Measurements from ENCODE around the gene PRF1. TPM values are rescaled to one million over a fixed set of nuclear protein-coding genes. Genes with fewer than 3 reads are reported as not detected.

Gene PRF1
- total and polyA plus RNA-seq, 12 donors = 0.17 to 4.1 (median 1.6) TPM

GRCh38 chr10:70564901-70565351, 37.6 kb downstream of the PRF1 start:
- H3K27me3 ChIP-seq = no peaks in the 10 kb centered on the region
- no peaks in the 10 kb centered on the region for H3K4me1 ChIP-seq (replicated peaks in 1 of 2)
- H3K36me3 ChIP-seq (replicated peaks in 1 of 2) = no peaks in the 10 kb centered on the region
- no peak overlapping the region for H3K4me3 ChIP-seq
- DNase-seq = no peak
- no peak overlapping the region for H3K27ac ChIP-seq
- no peaks in the 10 kb centered on the region for H3K9me3 ChIP-seq (replicated peaks in 1 of 3)
- no peak for TF ChIP-seq CTCF (IDR thresholded peaks at IDR 0.05)
- TF ChIP-seq POLR2A (IDR thresholded peaks at IDR 0.05) = no peak
- intact Hi-C loops (cut with DNase I) = no loop called here
- 69 to 94% (median 79%) methylated on average over 2 to 6 of the region's 6 CpGs for WGBS, 4 donors

- Histone ChIP-seq H3K4me1 (replicated peaks in 1 of 2) (no peaks in the 10 kb centered on the region), H3K27ac (no peak overlapping the region), H3K36me3 (replicated peaks in 1 of 2) (no peaks in the 10 kb centered on the region), H3K4me3 (no peak overlapping the region), H3K9me3 (replicated peaks in 1 of 3) (no peaks in the 10 kb centered on the region), H3K27me3 (no peaks in the 10 kb centered on the region)
- no peak for DNase-seq
- TF ChIP-seq CTCF (IDR thresholded peaks at IDR 0.05) = no peak
- no peak for TF ChIP-seq POLR2A (IDR thresholded peaks at IDR 0.05)
- WGBS, 4 donors = 90 to 95% (median 92%) methylated on average over 2 to 21 of the region's 21 CpGs
- intact Hi-C loops (cut with DNase I) = no loop called here
Measured at GRCh38 chr10:70564113-70564725, 38.3 kb downstream of the PRF1 start.

- H3K27me3 ChIP-seq = no peaks in the 10 kb centered on the region
- H3K4me3 ChIP-seq = no peak overlapping the region
- intact Hi-C loops (cut with DNase I) = no loop called here
- TF ChIP-seq POLR2A (IDR thresholded peaks at IDR 0.05) (no peak), CTCF (IDR thresholded peaks at IDR 0.05) (no peak)
- H3K9me3 ChIP-seq (replicated peaks in 1 of 3) = no peaks in the 10 kb centered on the region
- no peaks in the 10 kb centered on the region for H3K4me1 ChIP-seq (replicated peaks in 1 of 2)
- no peak overlapping the region for H3K27ac ChIP-seq
- WGBS, 4 donors = 81 to 90% (median 82%) methylated on average over 6 to 7 of the region's 7 CpGs
- DNase-seq = no peak
- H3K36me3 ChIP-seq (replicated peaks in 1 of 2) = no peaks in the 10 kb centered on the region
Measured at GRCh38 chr10:70563230-70563629, 39.3 kb downstream of the PRF1 start.

GRCh38 chr10:70562036-70562755, 40.3 kb downstream of the PRF1 start:
- TF ChIP-seq POLR2A (IDR thresholded peaks at IDR 0.05) (no peak), CTCF (IDR thresholded peaks at IDR 0.05) (no peak)
- intact Hi-C loops (cut with DNase I) = no loop called here
- Histone ChIP-seq H3K36me3 (replicated peaks in 1 of 2) (no peaks in the 10 kb centered on the region), H3K4me1 (replicated peaks in 1 of 2) (no peaks in the 10 kb centered on the region), H3K27ac (no peak overlapping the region), H3K27me3 (no peaks in the 10 kb centered on the region), H3K9me3 (replicated peaks in 1 of 3) (no peaks in the 10 kb centered on the region), H3K4me3 (no peak overlapping the region)
- DNase-seq = no peak
- 77 to 93% (median 86%) methylated on average over 3 to 15 of the region's 15 CpGs for WGBS, 4 donors
